ENCODE results near the gene CWF19L1. TPM values are rescaled to one million over a fixed set of nuclear protein-coding genes. Genes with fewer than 3 reads are reported as not detected.

CWF19L1 gene
- total and polyA plus RNA-seq, 2 experiments from 2014 or later = 14.3 to 17.7 TPM

GRCh38 chr10:100194711-100195110 lies 72.7 kb downstream of the CWF19L1 start:
- TF ChIP-seq, protein P1, sequence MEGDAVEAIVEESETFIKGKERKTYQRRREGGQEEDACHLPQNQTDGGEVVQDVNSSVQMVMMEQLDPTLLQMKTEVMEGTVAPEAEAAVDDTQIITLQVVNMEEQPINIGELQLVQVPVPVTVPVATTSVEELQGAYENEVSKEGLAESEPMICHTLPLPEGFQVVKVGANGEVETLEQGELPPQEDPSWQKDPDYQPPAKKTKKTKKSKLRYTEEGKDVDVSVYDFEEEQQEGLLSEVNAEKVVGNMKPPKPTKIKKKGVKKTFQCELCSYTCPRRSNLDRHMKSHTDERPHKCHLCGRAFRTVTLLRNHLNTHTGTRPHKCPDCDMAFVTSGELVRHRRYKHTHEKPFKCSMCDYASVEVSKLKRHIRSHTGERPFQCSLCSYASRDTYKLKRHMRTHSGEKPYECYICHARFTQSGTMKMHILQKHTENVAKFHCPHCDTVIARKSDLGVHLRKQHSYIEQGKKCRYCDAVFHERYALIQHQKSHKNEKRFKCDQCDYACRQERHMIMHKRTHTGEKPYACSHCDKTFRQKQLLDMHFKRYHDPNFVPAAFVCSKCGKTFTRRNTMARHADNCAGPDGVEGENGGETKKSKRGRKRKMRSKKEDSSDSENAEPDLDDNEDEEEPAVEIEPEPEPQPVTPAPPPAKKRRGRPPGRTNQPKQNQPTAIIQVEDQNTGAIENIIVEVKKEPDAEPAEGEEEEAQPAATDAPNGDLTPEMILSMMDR (IDR thresholded peaks at IDR 0.05; ENCODE audit: low read depth, low read length) = no peak
- no peak for DNase-seq (ENCODE audit: low read depth in 1 of 2, low spot score in 1 of 2)
- H3K4me1 ChIP-seq (ENCODE audit: low read depth) = no peaks in the 10 kb centered on the region
- no peaks in the 10 kb centered on the region for H3K27me3 ChIP-seq
- no peak overlapping the region for H3K4me3 ChIP-seq
- H3K9me3 ChIP-seq (ENCODE audit: low read depth) = no peaks in the 10 kb centered on the region
- peaks cover 53% of the 10 kb centered on the region for H3K36me3 ChIP-seq
- no peak overlapping the region for H3K27ac ChIP-seq

DNA sequence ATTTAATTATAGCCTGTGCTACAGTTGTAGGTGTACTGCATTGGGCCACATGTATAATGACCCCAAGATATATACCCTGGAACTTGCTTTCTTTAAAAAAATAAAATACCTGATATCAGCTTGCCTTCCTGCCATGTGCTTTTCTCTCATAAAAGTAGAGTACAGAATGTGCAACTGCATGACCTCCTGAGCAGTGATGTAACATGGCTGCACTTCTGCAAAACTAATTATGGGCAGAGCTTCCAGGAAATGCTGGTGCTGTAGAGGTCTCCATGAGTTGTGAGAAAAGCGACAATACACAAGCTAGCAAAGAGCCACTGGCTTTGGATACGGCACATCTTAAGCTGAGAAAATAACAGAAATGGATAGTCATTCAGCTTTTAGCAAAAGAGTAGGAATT lies 75.1 kb downstream of the CWF19L1 start:
- DNase-seq (ENCODE audit: low read depth in 1 of 2, low spot score in 1 of 2) = no peak
- H3K27ac ChIP-seq = no peak overlapping the region
- H3K27me3 ChIP-seq = no peaks in the 10 kb centered on the region
- peaks cover 50% of the 10 kb centered on the region for H3K36me3 ChIP-seq
- no peak overlapping the region for H3K4me3 ChIP-seq
- TF ChIP-seq, protein P1 (IDR thresholded peaks at IDR 0.05; ENCODE audit: low read depth, low read length) = no peak
- no peaks in the 10 kb centered on the region for H3K9me3 ChIP-seq (ENCODE audit: low read depth)
- H3K4me1 ChIP-seq (ENCODE audit: low read depth) = no peaks in the 10 kb centered on the region

GRCh38 chr10:100186253-100187212 lies 80.9 kb downstream of the CWF19L1 start:
- H3K9me3 ChIP-seq (ENCODE audit: low read depth) = no peaks in the 10 kb centered on the region
- H3K4me3 ChIP-seq = peak overlapping the region; percentile 56
- peaks cover 13% of the 10 kb centered on the region for H3K4me1 ChIP-seq (ENCODE audit: low read depth)
- H3K27me3 ChIP-seq = no peaks in the 10 kb centered on the region
- peak overlapping the region; percentile 83 for H3K27ac ChIP-seq
- DNase-seq (ENCODE audit: low read depth in 1 of 2, low spot score in 1 of 2) = peak; percentile 34 to 73
- H3K36me3 ChIP-seq = peaks cover 31% of the 10 kb centered on the region
- TF ChIP-seq, protein P1 (IDR thresholded peaks at IDR 0.05; ENCODE audit: low read depth, low read length) = no peak

- Histone ChIP-seq H3K9me3 (ENCODE audit: low read depth) (no peaks in the 10 kb centered on the region), H3K36me3 (peaks cover 22% of the 10 kb centered on the region), H3K4me1 (ENCODE audit: low read depth) (peaks cover 13% of the 10 kb centered on the region), H3K27me3 (no peaks in the 10 kb centered on the region), H3K27ac (peak within 1 kb of the TSS; percentile 83), H3K4me3 (peak within 1 kb of the TSS; percentile 56)
- DNase-seq (ENCODE audit: low read depth in 1 of 2, low spot score in 1 of 2) = peak; percentile 95 to 97
- TF ChIP-seq, protein P1 (IDR thresholded peaks at IDR 0.05; ENCODE audit: low read depth, low read length) = no peak
Observed at GRCh38 chr10:100185364-100186252, 81.8 kb downstream of the CWF19L1 start, which contains the start of gene ERLIN1. Gene ERLIN1 (minus strand): TSS chr10:100186029. CDS start chr10:100185626, 403 bp downstream.

DNA sequence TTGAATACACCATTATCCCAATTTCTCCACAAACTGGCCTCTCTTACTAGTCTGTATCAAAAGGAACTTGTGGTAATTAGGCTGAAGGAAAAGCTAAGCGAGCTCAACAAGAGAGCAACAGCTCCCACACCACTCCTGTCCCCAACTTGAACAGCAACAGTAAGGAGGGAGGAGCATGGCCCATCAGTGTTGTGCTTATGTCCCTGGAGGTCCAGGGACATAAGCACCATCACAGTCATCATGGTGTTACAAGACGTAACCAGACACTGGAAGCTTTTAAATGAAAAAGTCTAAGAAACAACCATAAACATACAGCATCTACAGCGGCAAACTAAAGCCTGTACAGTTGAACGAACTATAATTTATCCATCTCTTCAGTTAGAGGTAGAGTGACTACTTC lies 82.6 kb downstream of the CWF19L1 start:
- H3K4me1 ChIP-seq (ENCODE audit: low read depth) = peaks cover 13% of the 10 kb centered on the region
- peak overlapping the region; percentile 56 for H3K4me3 ChIP-seq
- H3K9me3 ChIP-seq (ENCODE audit: low read depth) = no peaks in the 10 kb centered on the region
- peak overlapping the region; percentile 13 for H3K27ac ChIP-seq
- no peaks in the 10 kb centered on the region for H3K27me3 ChIP-seq
- peaks cover 15% of the 10 kb centered on the region for H3K36me3 ChIP-seq
- TF ChIP-seq, protein P1 (IDR thresholded peaks at IDR 0.05; ENCODE audit: low read depth, low read length) = no peak
- DNase-seq (ENCODE audit: low read depth in 1 of 2, low spot score in 1 of 2) = peak; percentile 14 to 25

All from cardiac muscle cell (in vitro differentiated cells and primary cell).